IMR-90 (cell line): ENCODE results near the gene GTF2F1. TPM values are rescaled to one million over a fixed set of nuclear protein-coding genes. Genes with fewer than 3 reads are reported as not detected.
"Not testable (repeated sequence)": the region's sequence is repeated elsewhere in the genome, so short reads cannot be mapped to it uniquely, and the experiment has no call there.

Experiments
- ATAC-seq: fragments of 200-7000 bp; cut with Tn5 transposase; 2 replicates; pipeline ENCODE4 v1.9.1; 2020; ENCODE audit warnings: low read depth, mild to moderate bottlenecking, moderate library complexity
- BruUV-seq: library from RNA; stranded (reverse); fragments of 400-500 nt; replicated peaks from 2 replicates; lab custom pipeline; 2021; lab: Mats Ljungman, UMichigan
- CTCF ChIA-PET: fragments of 300-600 bp; formaldehyde crosslinking; extraction: SDS; loops from one replicate; lab custom pipeline; 2021; ENCODE audit warnings: antibody characterized with exemption; lab: Yijun Ruan, JAX
- POLR2A ChIA-PET: fragments of 300-600 bp; sonication (Branson Sonifier 250); formaldehyde crosslinking; loops from one replicate; lab custom pipeline; 2022; ENCODE audit warnings: antibody characterized with exemption; ENCODE audit not compliant: unreplicated experiment; lab: Charles Lee
- DNase-seq: peaks from one replicate; pipeline ENCODE4 v3.0.0; 2013
- H2AFZ ChIP-seq: replicated peaks from 2 replicates; pipeline ENCODE3; 2013; ENCODE audit warnings: low read length, mild to moderate bottlenecking; ENCODE audit not compliant: poor library complexity
- H2AK5ac ChIP-seq: 2 replicates; pipeline ENCODE4 v1.6.1; 2013; ENCODE audit warnings: low read depth, low read length, inconsistent platforms
- H2AK9ac ChIP-seq: replicated peaks from 2 replicates; pipeline ENCODE3; 2013; ENCODE audit warnings: mild to moderate bottlenecking, low read depth, low read length, moderate library complexity; ENCODE audit not compliant: poor library complexity
- H2BK120ac ChIP-seq: 2 replicates; pipeline ENCODE4 v1.6.1; 2013; ENCODE audit warnings: low read depth, low read length, inconsistent platforms
- H2BK15ac ChIP-seq: 3 replicates; pipeline ENCODE4 v1.6.1; 2013; ENCODE audit warnings: low read depth, low read length, inconsistent platforms
- H2BK20ac ChIP-seq: 2 replicates; pipeline ENCODE4 v1.6.1; 2013; ENCODE audit warnings: low read depth, mild to moderate bottlenecking, inconsistent platforms, low read length, moderate library complexity
- H2BK5ac ChIP-seq: 2 replicates; pipeline ENCODE4 v1.6.1; 2013; ENCODE audit warnings: mild to moderate bottlenecking, low read depth, low read length, inconsistent platforms; ENCODE audit not compliant: poor library complexity, severe bottlenecking
- H3K14ac ChIP-seq: replicated peaks from 2 replicates; pipeline ENCODE4 v1.6.1; 2013; ENCODE audit warnings: low read depth, low read length, inconsistent platforms
- H3K18ac ChIP-seq: 2 replicates; pipeline ENCODE4 v1.6.1; 2013; ENCODE audit warnings: low read depth, low read length, control low read depth
- H3K23ac ChIP-seq: 2 replicates; pipeline ENCODE4 v1.6.1; 2013; ENCODE audit warnings: low read depth, low read length, inconsistent platforms
- H3K27ac ChIP-seq: 2 replicates; pipeline ENCODE4 v1.5.1; 2013; ENCODE audit warnings: mild to moderate bottlenecking, control low read depth, low read length; ENCODE audit not compliant: insufficient read depth
- H3K27me3 ChIP-seq: 2 replicates; pipeline ENCODE4 v1.6.1; 2013; ENCODE audit warnings: low read length; ENCODE audit not compliant: control insufficient read depth, insufficient read depth
- H3K36me3 ChIP-seq: 2 replicates; pipeline ENCODE4 v1.6.1; 2013; ENCODE audit warnings: low read length, mixed read lengths; ENCODE audit not compliant: control insufficient read depth, insufficient read depth
- H3K4ac ChIP-seq: 2 replicates; pipeline ENCODE4 v1.6.1; 2013; ENCODE audit warnings: low read depth, low read length, inconsistent platforms
- H3K4me1 ChIP-seq: 2 replicates; pipeline ENCODE4 v1.6.1; 2013; ENCODE audit warnings: low read length, mixed read lengths; ENCODE audit not compliant: control insufficient read depth, insufficient read depth
- H3K4me2 ChIP-seq: 2 replicates; pipeline ENCODE4 v1.6.1; 2013; ENCODE audit warnings: low read depth, mild to moderate bottlenecking, control low read depth, low read length, moderate library complexity
- H3K4me3 ChIP-seq: 2 replicates; pipeline ENCODE4 v1.5.1; 2013; ENCODE audit warnings: low read depth, mild to moderate bottlenecking, control low read depth, low read length, moderate library complexity; ENCODE audit not compliant: insufficient read depth
- H3K56ac ChIP-seq: 2 replicates; pipeline ENCODE4 v1.6.1; 2013; ENCODE audit warnings: low read length, inconsistent platforms; ENCODE audit not compliant: insufficient read depth; ENCODE audit errors: extremely low read depth
- H3K79me1 ChIP-seq, 2 experiments: 2 replicates each; pipeline ENCODE4 v1.6.1; 2013; ENCODE audit warnings: low read length in 2 of 2, inconsistent platforms in 1 of 2, low read depth in 1 of 2
- H3K9ac ChIP-seq: 2 replicates; pipeline ENCODE4 v1.6.1; 2013; ENCODE audit warnings: low read depth, low read length, control low read depth
- H3K9me1 ChIP-seq: 2 replicates; pipeline ENCODE4 v1.6.1; 2013; ENCODE audit warnings: low read length, inconsistent platforms; ENCODE audit not compliant: insufficient read depth
- H3K9me3 ChIP-seq: 2 replicates; pipeline ENCODE4 v1.6.1; 2013; ENCODE audit warnings: low read length; ENCODE audit not compliant: control insufficient read depth, insufficient read depth
- H4K20me1 ChIP-seq: 2 replicates; pipeline ENCODE4 v1.6.1; 2013; ENCODE audit warnings: low read length, inconsistent platforms; ENCODE audit not compliant: insufficient read depth
- H4K5ac ChIP-seq: 2 replicates; pipeline ENCODE4 v1.6.1; 2013; ENCODE audit warnings: mild to moderate bottlenecking, low read depth, low read length, control low read depth
- H4K8ac ChIP-seq, 2 experiments: 2 replicates each; pipeline ENCODE4 v1.6.1; 2013; ENCODE audit warnings: low read depth in 2 of 2, low read length in 2 of 2, control low read depth in 1 of 2, inconsistent platforms in 1 of 2
- H4K91ac ChIP-seq: 2 replicates; pipeline ENCODE4 v1.6.1; 2013; ENCODE audit warnings: low read depth, low read length, inconsistent platforms; ENCODE audit not compliant: insufficient read depth
- CEBPB ChIP-seq: IDR thresholded peaks from 2 replicates; pipeline ENCODE4 v1.6.1; 2012; ENCODE audit warnings: low read depth, low read length, improper control_type of control experiment
- CHD1 ChIP-seq: IDR thresholded peaks from 2 replicates; pipeline ENCODE4 v1.6.1; 2012; ENCODE audit warnings: low read depth, low read length, improper control_type of control experiment
- FOS ChIP-seq: fragments of 150-350 bp; IDR thresholded peaks from 2 replicates; pipeline ENCODE4 v1.6.1; 2016; ENCODE audit warnings: low read depth, low read length
- MAZ ChIP-seq: IDR thresholded peaks from 2 replicates; pipeline ENCODE4 v1.6.1; 2012; ENCODE audit warnings: low read depth, mild to moderate bottlenecking, low read length, improper control_type of control experiment, moderate library complexity, borderline replicate concordance
- MXI1 ChIP-seq: IDR thresholded peaks from 2 replicates; pipeline ENCODE4 v1.6.1; 2012; ENCODE audit warnings: low read depth, mild to moderate bottlenecking, low read length, moderate library complexity, borderline replicate concordance
- NFE2L2 ChIP-seq: fragments of 150-350 bp; IDR thresholded peaks from 2 replicates; pipeline ENCODE4 v1.6.1; 2016; ENCODE audit warnings: low read depth, mild to moderate bottlenecking, low read length
- POLR2A ChIP-seq: IDR thresholded peaks from 2 replicates; pipeline ENCODE4 v1.6.1; 2012; ENCODE audit warnings: mild to moderate bottlenecking, low read depth, low read length
- RAD21 ChIP-seq: IDR thresholded peaks from 2 replicates; pipeline ENCODE4 v1.6.1; 2012; ENCODE audit warnings: low read length, improper control_type of control experiment
- RFX5 ChIP-seq: IDR thresholded peaks from 2 replicates; pipeline ENCODE4 v1.8.0; 2012; ENCODE audit warnings: low read depth, mild to moderate bottlenecking, low read length, moderate library complexity
- SMC3 ChIP-seq: fragments of 150-350 bp; IDR thresholded peaks from 2 replicates; pipeline ENCODE4 v1.6.1; 2016; ENCODE audit warnings: low read depth, mild to moderate bottlenecking, antibody characterized with exemption, low read length, moderate library complexity
- WGBS, 2 experiments: methylation state at CpG; one replicate each; pipeline versions ENCODE4 v1.1.5 to v1.1.7; 2013; ENCODE audit warnings: missing lambda C conversion rate in 2 of 2; ENCODE audit not compliant: insufficient read length in 1 of 2; ENCODE audit errors: extremely low coverage in 2 of 2; 5-methylcytosine and 5-hydroxymethylcytosine counted together
- dilution Hi-C: fragments of 300-500 bp; cut with HindIII; formaldehyde crosslinking; loops from one replicate; pipeline ENCODE4 v1.14.3; 2018; ENCODE audit warnings: low sequenced_read_pairs; ENCODE audit not compliant: unreplicated experiment
- in situ Hi-C: fragments of 300-500 bp; cut with MboI; formaldehyde crosslinking; loops from 3 replicates; pipeline ENCODE4 v1.14.3; 2019; ENCODE audit warnings: low sequenced_read_pairs, inconsistent platforms, mixed read lengths
- intact Hi-C: fragments of 100-400 bp; cut with micrococcal nuclease; formaldehyde crosslinking; loops from 2 replicates; pipeline ENCODE4 v1.10.0; 2022
- polyA plus RNA-seq, 3 experiments: library from polyadenylated mRNA; depleted of rRNA; stranded (reverse); fragments of >200 nt; gene quantifications; 2 replicates each; pipeline ENCODE4 v1.2.3, GENCODE V29; 2012; ENCODE audit warnings: low replicate concordance in 1 of 3
- total RNA-seq: library from RNA; depleted of rRNA; stranded (reverse); fragments of >200 nt; gene quantifications from 2 replicates; pipeline ENCODE4 v1.2.3, GENCODE V29; 2012

GTF2F1 gene
- total and polyA plus RNA-seq, 2 of the 4 experiments (the other 2 are of a cell fraction) = 43.7 to 51.4 TPM

DNA sequence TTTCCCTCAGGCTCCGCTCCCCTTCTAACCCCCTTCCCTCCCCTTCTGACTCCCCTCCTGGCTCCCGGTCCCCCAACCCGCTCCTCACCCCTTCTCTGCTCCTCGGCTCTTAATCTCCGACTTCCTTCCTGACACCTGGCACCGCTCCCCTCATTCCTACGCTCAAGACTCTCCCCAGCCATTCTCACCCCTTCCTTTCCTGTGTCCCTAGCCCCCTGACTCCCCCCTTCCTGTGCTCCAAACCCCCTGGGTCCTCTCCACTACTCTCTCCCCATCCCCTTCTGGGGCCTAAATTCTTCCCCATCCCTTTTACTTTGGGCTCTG lies 31.0 kb downstream of the GTF2F1 start:
- in situ Hi-C loops = no loop called here
- Histone ChIP-seq H2BK120ac (peak overlapping the region; percentile 57), H4K20me1 (no peaks in the 10 kb centered on the region), H3K9me1 (no peaks in the 10 kb centered on the region), H3K36me3 (peaks cover 19% of the 10 kb centered on the region), H2BK20ac (no peak overlapping the region), H3K27ac (peak overlapping the region; percentile 77), H3K56ac (peak overlapping the region; percentile 64; the same call in 1 of the 2 replicates), H2AK5ac (peak overlapping the region; percentile 90), H3K4me1 (peaks cover 5% of the 10 kb centered on the region), H2AK9ac (peak overlapping the region; percentile 98), H3K9me3 (no peaks in the 10 kb centered on the region), H4K8ac (peak overlapping the region; percentile 68 to 79), H2BK15ac (no peak overlapping the region), H3K9ac (peak overlapping the region; percentile 88), H3K23ac (peak overlapping the region; percentile 96), H3K4me3 (peak overlapping the region; percentile 73), H4K91ac (peak overlapping the region; percentile 58), H3K18ac (no peak overlapping the region; the same call in 1 of the 2 replicates), H3K14ac (peak overlapping the region; percentile 87), H3K27me3 (no peaks in the 10 kb centered on the region), H4K5ac (peak overlapping the region; percentile 78), H2BK5ac (peak overlapping the region; percentile 75), H3K4me2 (peak overlapping the region; percentile 97), H2AFZ (peak overlapping the region; percentile 99), H3K79me1 (peaks cover 16 to 34% of the 10 kb centered on the region in 2 experiments), H3K4ac (peak overlapping the region; percentile 81)
- POLR2A ChIA-PET = interaction anchor here (2.2 kb wide), 1 partner anchor 11 kb away, joined by 8 read pairs; the partner anchor contains the start of gene ALKBH7
- TF ChIP-seq RFX5 (no peak), CHD1 (no peak), CEBPB (no peak), FOS (no peak), MAZ (no peak), MXI1 (no peak), RAD21 (no peak), POLR2A (no peak), SMC3 (no peak), NFE2L2 (no peak)
- DNase-seq (no peak), ATAC-seq (no peak)
- CTCF ChIA-PET = no interaction called here
- BruUV-seq = no TSS peak
- dilution Hi-C loops = no loop called here
- intact Hi-C loops = no loop called here
- WGBS, 2 experiments = 0% methylated on average over 3 of the region's 7 CpGs; no CpG with 5 or more reads in 1 of the 2 experiments

DNA sequence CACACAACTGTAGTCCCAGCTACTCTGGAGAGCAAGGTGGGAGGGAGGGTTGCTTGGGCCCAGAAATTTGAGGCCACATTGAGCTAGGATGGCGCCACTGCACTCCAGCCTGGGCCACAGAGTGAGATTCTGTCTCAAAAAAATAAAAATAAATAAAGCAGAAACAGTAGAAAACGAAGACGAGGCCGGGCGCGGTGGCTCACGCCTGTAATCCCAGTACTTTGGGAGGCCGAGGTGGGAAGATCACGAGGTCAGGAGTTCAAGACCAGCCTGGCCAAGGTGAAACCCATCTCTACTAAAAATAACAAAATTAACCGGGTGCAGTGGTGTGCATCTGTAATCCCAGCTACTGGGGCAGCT lies 32.1 kb downstream of the GTF2F1 start:
- H3K4me2 ChIP-seq, ATAC-seq, H3K14ac ChIP-seq, H2BK5ac ChIP-seq, H3K4me1 ChIP-seq, H3K56ac ChIP-seq, H3K9me1 ChIP-seq, H3K18ac ChIP-seq, H3K27me3 ChIP-seq, H3K23ac ChIP-seq, H3K9me3 ChIP-seq, intact Hi-C loops, CTCF ChIA-PET, H2AK5ac ChIP-seq, H3K9ac ChIP-seq, dilution Hi-C loops, H2AFZ ChIP-seq, H2AK9ac ChIP-seq, BruUV-seq, H4K20me1 ChIP-seq, DNase-seq, H4K5ac ChIP-seq, H2BK15ac ChIP-seq, H2BK20ac ChIP-seq, in situ Hi-C loops, H3K27ac ChIP-seq: not testable (repeated sequence)
- Histone ChIP-seq H4K91ac (0 out of 2 replicates have a peak overlapping the region, but pooled peaks have one; percentile 28), H4K8ac (peak overlapping the region in 1 of 2 experiments; percentile 78; a peak in 1 of 4 replicates), H3K79me1 (peaks cover 13 to 30% of the 10 kb centered on the region in 2 experiments), H3K4me3 (peak overlapping the region; percentile 18; the same call in 1 of the 2 replicates), H3K4ac (peak overlapping the region; percentile 61; the same call in 1 of the 2 replicates), H2BK120ac (peak overlapping the region; percentile 22; the same call in 1 of the 2 replicates), H3K36me3 (peaks cover 13% of the 10 kb centered on the region; the same call in 1 of the 2 replicates)
- POLR2A ChIA-PET = interaction anchor here (2.2 kb wide), 1 partner anchor 12 kb away, joined by 8 read pairs; the partner anchor contains the start of gene ALKBH7
- WGBS, 2 experiments = 97% methylated on average over 7 of the region's 10 CpGs; no CpG with 5 or more reads in 1 of the 2 experiments
